Measurements from ENCODE around the gene INPP5E.

INPP5E gene

DNA sequence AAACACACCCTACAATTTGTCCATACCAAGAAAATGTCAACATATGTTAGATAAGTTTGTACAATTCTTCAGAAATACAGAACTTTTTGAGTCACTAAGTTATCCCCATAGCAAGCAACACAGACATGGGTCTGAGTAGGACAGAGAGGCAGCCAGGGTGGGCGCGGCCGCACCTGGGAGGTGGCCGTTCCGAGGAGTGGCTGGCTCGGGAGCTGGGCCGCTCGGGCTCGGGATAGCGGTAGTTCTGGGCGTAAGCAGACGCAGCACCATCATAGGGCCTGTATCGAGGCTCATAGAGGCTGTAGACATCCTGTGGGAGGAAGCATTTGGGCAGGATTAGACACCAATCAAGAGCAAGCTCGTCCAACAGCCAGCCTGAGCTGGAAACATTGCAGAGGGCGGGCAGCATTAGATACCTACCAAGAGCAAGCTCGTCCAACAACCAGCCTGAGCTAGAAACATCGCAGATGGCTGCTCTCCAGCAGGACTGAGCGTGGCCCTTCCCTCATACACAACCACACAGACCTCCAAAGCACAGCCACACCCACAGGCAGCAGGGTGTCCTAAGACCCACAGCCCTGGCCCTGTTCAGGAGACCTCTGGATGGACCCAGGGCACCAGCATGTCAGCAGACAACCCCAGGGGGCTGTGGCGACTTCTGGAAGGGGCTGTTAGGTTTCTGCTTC is 32.3 kb upstream of the INPP5E start:
- H3K9me3 ChIP-seq (ENCODE audit: control extremely low read depth in 1 of 5, control insufficient read depth in 4 of 5, insufficient read depth in 2 of 5, low read depth in 1 of 5, low read length in 4 of 5), result no peaks in the 10 kb centered on the region
- WGBS (ENCODE audit: insufficient coverage), result 91% methylated on average over 19 of the region's 19 CpGs
- no peak overlapping the region for H3K27ac ChIP-seq (ENCODE audit: insufficient read depth in 1 of 2, low read depth in 1 of 2, low read length in 2 of 2, poor library complexity in 1 of 2, severe bottlenecking in 2 of 2)
- no peaks in the 10 kb centered on the region for H3K4me1 ChIP-seq (ENCODE audit: control extremely low read depth in 1 of 4, control insufficient read depth in 4 of 4, insufficient read depth in 4 of 4, low read length in 3 of 4)
- peaks cover 13 to 100% (median 80%) of the 10 kb centered on the region in 4 experiments for H3K36me3 ChIP-seq (ENCODE audit: control insufficient read depth in 4 of 4, insufficient read depth in 4 of 4, low read length in 3 of 4)
- H3K27me3 ChIP-seq (replicated peaks in 2 of 5; ENCODE audit: control insufficient read depth in 4 of 5, insufficient read depth in 5 of 5, low read length in 4 of 5), result no peaks in the 10 kb centered on the region
- ChIA-PET CTCF (interaction anchor here (0.7 to 1.2 kb wide), 3 partner anchors 9 to 159 kb away, joined by 3 to 4 read pairs (median 3); no protein-coding TSS in a partner anchor), POLR2A (interaction anchor here (0.7 kb wide), 1 partner anchor 16 kb away, joined by 4 read pairs; no protein-coding TSS in a partner anchor)
- no peak for DNase-seq
- no peak overlapping the region for H3K4me3 ChIP-seq (ENCODE audit: control insufficient read depth in 1 of 7, extremely low read depth in 1 of 7, insufficient read depth in 4 of 7, low read depth in 2 of 7, low read length in 6 of 7)

DNA sequence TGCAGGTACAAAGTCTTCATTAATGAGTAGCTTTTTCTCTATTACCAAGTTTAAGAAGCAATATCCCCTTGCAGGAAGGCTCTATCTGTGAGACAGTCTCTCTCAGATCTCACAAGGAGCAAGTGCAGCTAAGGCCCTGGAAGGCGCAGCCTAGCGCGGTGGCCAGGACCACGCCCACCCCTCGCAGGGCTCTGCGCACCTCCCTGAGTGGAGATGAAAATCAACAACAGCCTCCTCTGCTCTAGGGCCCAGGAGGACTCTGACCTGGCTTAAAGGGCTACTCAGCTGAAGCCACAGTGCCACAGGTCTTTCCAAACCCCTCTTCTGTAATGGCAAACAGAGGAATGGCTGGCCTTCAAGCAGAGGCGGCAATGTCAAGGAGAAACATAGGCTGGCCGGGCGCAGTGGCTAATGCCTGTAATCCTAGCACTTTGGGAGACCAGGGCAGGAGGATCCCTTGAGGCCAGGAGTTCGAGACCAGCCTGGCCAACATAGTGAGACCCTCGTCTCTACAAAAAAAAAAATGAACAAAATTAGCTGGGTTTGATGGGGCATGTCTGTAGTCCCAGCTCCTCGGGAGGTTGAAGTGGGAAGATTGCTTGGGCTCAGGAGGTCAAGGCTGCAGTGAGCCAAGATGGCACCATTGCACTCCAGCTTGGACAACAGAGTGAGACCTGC is 31.3 kb upstream of the INPP5E start:
- no peak overlapping the region for H3K27ac ChIP-seq (ENCODE audit: insufficient read depth in 1 of 2, low read depth in 1 of 2, low read length in 2 of 2, poor library complexity in 1 of 2, severe bottlenecking in 2 of 2)
- H3K9me3 ChIP-seq (ENCODE audit: control extremely low read depth in 1 of 5, control insufficient read depth in 4 of 5, insufficient read depth in 2 of 5, low read depth in 1 of 5, low read length in 4 of 5), result no peaks in the 10 kb centered on the region
- no peaks in the 10 kb centered on the region for H3K27me3 ChIP-seq (replicated peaks in 2 of 5; ENCODE audit: control insufficient read depth in 4 of 5, insufficient read depth in 5 of 5, low read length in 4 of 5)
- DNase-seq, result no peak
- POLR2A ChIA-PET, result interaction anchor here (0.7 kb wide), 1 partner anchor 17 kb away, joined by 4 read pairs; no protein-coding TSS in a partner anchor
- no peak overlapping the region for H3K4me3 ChIP-seq (ENCODE audit: control insufficient read depth in 1 of 7, extremely low read depth in 1 of 7, insufficient read depth in 4 of 7, low read depth in 2 of 7, low read length in 6 of 7)
- CTCF ChIA-PET, result interaction anchor here (1.6 kb wide), 1 partner anchor 30 kb away, joined by 5 read pairs; no protein-coding TSS in a partner anchor
- 98% methylated on average over 11 of the region's 12 CpGs for WGBS (ENCODE audit: insufficient coverage)
- peaks cover 10 to 100% (median 81%) of the 10 kb centered on the region in 4 experiments for H3K36me3 ChIP-seq (ENCODE audit: control insufficient read depth in 4 of 4, insufficient read depth in 4 of 4, low read length in 3 of 4)
- no peaks in the 10 kb centered on the region for H3K4me1 ChIP-seq (ENCODE audit: control extremely low read depth in 1 of 4, control insufficient read depth in 4 of 4, insufficient read depth in 4 of 4, low read length in 3 of 4)

DNA sequence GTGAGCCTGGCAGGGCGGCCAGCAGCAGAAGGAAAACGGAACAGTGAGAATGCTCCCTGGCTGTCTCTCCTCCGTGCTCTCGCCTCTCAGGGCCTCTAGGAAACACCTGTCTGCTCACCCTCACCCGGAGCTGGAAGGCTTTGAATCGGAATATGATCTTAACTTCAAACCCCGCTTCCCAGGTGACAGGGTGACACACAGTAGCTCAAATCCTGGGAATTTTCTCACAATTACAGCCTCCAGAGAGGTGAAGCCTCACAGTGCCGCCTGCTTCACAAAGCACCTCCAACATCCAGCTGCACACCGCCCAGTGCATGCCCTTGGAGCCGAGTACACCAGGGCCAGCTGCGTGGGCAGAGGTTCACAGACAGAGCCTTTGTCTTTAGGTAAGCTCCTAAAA is 30.7 kb upstream of the INPP5E start:
- ChIA-PET POLR2A (no interaction called here), CTCF (interaction anchor here (1.6 kb wide), 1 partner anchor 29 kb away, joined by 5 read pairs; no protein-coding TSS in a partner anchor)
- Histone ChIP-seq H3K4me3 (ENCODE audit: control insufficient read depth in 1 of 7, extremely low read depth in 1 of 7, insufficient read depth in 4 of 7, low read depth in 2 of 7, low read length in 6 of 7) (no peak overlapping the region), H3K4me1 (ENCODE audit: control extremely low read depth in 1 of 4, control insufficient read depth in 4 of 4, insufficient read depth in 4 of 4, low read length in 3 of 4) (no peaks in the 10 kb centered on the region), H3K27ac (ENCODE audit: insufficient read depth in 1 of 2, low read depth in 1 of 2, low read length in 2 of 2, poor library complexity in 1 of 2, severe bottlenecking in 2 of 2) (no peak overlapping the region), H3K9me3 (ENCODE audit: control extremely low read depth in 1 of 5, control insufficient read depth in 4 of 5, insufficient read depth in 2 of 5, low read depth in 1 of 5, low read length in 4 of 5) (no peaks in the 10 kb centered on the region), H3K36me3 (ENCODE audit: control insufficient read depth in 4 of 4, insufficient read depth in 4 of 4, low read length in 3 of 4) (peaks cover 16 to 100% (median 81%) of the 10 kb centered on the region in 4 experiments), H3K27me3 (replicated peaks in 2 of 5; ENCODE audit: control insufficient read depth in 4 of 5, insufficient read depth in 5 of 5, low read length in 4 of 5) (no peaks in the 10 kb centered on the region)
- DNase-seq, result no peak
- WGBS (ENCODE audit: insufficient coverage), result 97% methylated on average over 11 of the region's 11 CpGs

DNA sequence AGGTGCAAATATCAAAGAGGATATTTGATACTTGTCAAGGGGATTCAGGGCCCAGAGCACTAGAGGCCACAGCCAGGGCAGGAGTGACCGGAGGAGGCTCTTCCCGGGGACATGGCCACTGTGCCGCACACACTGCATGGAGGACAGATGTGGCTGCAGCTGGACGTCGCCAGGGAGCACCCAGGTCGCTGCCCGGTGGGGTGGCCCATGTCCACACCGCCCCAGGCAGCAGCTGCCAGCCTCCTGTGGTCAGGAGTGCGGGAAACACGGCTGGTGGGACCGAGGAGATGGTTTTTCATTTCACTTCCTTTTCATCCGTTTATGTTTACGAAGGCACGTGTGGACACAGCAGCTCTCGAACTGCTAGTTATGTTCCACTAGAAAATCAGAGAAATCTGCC is 28.1 kb upstream of the INPP5E start:
- no peak for DNase-seq
- CTCF ChIA-PET, result interaction anchor here (1.0 to 1.5 kb wide), 2 partner anchors 21 to 27 kb away, joined by 3 to 4 read pairs; no protein-coding TSS in a partner anchor
- no peak overlapping the region for H3K4me3 ChIP-seq (ENCODE audit: control insufficient read depth in 1 of 7, extremely low read depth in 1 of 7, insufficient read depth in 4 of 7, low read depth in 2 of 7, low read length in 6 of 7)
- no peaks in the 10 kb centered on the region for H3K9me3 ChIP-seq (ENCODE audit: control extremely low read depth in 1 of 5, control insufficient read depth in 4 of 5, insufficient read depth in 2 of 5, low read depth in 1 of 5, low read length in 4 of 5)
- no peaks in the 10 kb centered on the region for H3K27me3 ChIP-seq (replicated peaks in 2 of 5; ENCODE audit: control insufficient read depth in 4 of 5, insufficient read depth in 5 of 5, low read length in 4 of 5)
- no peak overlapping the region for H3K27ac ChIP-seq (ENCODE audit: insufficient read depth in 1 of 2, low read depth in 1 of 2, low read length in 2 of 2, poor library complexity in 1 of 2, severe bottlenecking in 2 of 2)
- POLR2A ChIA-PET, result interaction anchor here (1.1 kb wide), 1 partner anchor 10 kb away, joined by 7 read pairs; no protein-coding TSS in a partner anchor
- WGBS (ENCODE audit: insufficient coverage), result 98% methylated on average over 13 of the region's 15 CpGs
- H3K4me1 ChIP-seq (ENCODE audit: control extremely low read depth in 1 of 4, control insufficient read depth in 4 of 4, insufficient read depth in 4 of 4, low read length in 3 of 4), result no peaks in the 10 kb centered on the region
- H3K36me3 ChIP-seq (ENCODE audit: control insufficient read depth in 4 of 4, insufficient read depth in 4 of 4, low read length in 3 of 4), result peaks cover 19 to 98% (median 76%) of the 10 kb centered on the region in 4 experiments

DNA sequence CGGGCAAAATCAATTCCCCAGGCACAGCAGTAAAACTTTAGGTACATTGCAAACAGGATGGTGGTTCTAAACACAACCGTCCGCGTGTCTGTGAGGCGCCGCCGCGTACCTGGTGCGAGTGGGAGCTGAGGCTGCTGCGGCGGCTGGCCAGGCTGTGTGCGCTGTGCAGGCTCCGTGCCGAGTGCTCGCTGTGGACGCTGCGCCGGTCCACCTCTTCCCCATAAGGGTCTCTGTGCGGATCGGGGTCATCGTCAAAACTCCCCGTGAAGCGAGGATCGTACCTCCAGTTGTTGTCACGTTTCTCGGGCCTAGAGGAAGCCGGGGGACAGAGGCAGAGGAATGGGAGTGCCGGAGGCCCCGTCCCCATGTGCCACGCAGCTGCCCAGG is 26.5 kb upstream of the INPP5E start:
- no peak overlapping the region for H3K4me3 ChIP-seq (ENCODE audit: control insufficient read depth in 1 of 7, extremely low read depth in 1 of 7, insufficient read depth in 4 of 7, low read depth in 2 of 7, low read length in 6 of 7)
- POLR2A ChIA-PET, result no interaction called here
- H3K36me3 ChIP-seq (ENCODE audit: control insufficient read depth in 4 of 4, insufficient read depth in 4 of 4, low read length in 3 of 4), result peaks cover 22 to 98% (median 76%) of the 10 kb centered on the region in 4 experiments
- DNase-seq, result no peak
- H3K27ac ChIP-seq (ENCODE audit: insufficient read depth in 1 of 2, low read depth in 1 of 2, low read length in 2 of 2, poor library complexity in 1 of 2, severe bottlenecking in 2 of 2), result no peak overlapping the region
- over 99% methylated on average over 29 of the region's 30 CpGs for WGBS (ENCODE audit: insufficient coverage)
- no peaks in the 10 kb centered on the region for H3K27me3 ChIP-seq (replicated peaks in 2 of 5; ENCODE audit: control insufficient read depth in 4 of 5, insufficient read depth in 5 of 5, low read length in 4 of 5)
- CTCF ChIA-PET, result interaction anchor here (1.0 kb wide), 1 partner anchor 20 kb away, joined by 4 read pairs; no protein-coding TSS in a partner anchor
- H3K9me3 ChIP-seq (ENCODE audit: control extremely low read depth in 1 of 5, control insufficient read depth in 4 of 5, insufficient read depth in 2 of 5, low read depth in 1 of 5, low read length in 4 of 5), result no peaks in the 10 kb centered on the region
- no peaks in the 10 kb centered on the region for H3K4me1 ChIP-seq (ENCODE audit: control extremely low read depth in 1 of 4, control insufficient read depth in 4 of 4, insufficient read depth in 4 of 4, low read length in 3 of 4)

DNA sequence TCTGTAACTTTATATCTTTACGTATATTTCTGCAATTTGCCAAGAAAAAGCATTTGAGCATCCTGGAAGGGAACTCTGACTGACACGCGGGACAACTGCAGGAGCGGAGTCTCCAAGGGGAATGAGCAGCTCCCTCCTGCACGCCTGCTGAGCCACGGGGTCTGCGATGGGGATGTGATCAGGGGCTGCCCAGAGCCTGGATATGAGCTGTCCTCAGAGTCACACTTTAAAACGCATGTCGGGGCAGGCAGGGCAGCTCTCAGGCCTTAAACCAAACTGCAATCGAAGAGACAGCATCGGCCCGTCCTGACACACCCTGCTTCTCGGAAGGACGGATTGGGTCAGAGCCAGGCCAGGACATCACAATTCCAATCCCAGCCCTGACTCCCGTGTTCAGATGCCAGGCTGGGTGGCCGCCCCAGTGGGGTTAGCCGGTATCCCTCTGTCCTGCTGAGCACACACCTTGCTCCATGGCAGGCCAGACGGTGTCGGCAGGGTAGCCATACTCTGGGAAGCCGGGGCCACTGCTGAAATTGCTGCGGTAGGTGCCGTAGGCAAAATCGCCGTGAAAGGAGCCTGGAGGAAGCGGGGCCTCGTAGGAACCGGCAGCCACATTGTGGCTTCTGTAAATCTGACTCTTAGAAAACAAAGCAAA is 26.0 kb upstream of the INPP5E start:
- peaks cover 22 to 98% (median 74%) of the 10 kb centered on the region in 4 experiments for H3K36me3 ChIP-seq (ENCODE audit: control insufficient read depth in 4 of 4, insufficient read depth in 4 of 4, low read length in 3 of 4)
- H3K9me3 ChIP-seq (ENCODE audit: control extremely low read depth in 1 of 5, control insufficient read depth in 4 of 5, insufficient read depth in 2 of 5, low read depth in 1 of 5, low read length in 4 of 5), result no peaks in the 10 kb centered on the region
- H3K4me1 ChIP-seq (ENCODE audit: control extremely low read depth in 1 of 4, control insufficient read depth in 4 of 4, insufficient read depth in 4 of 4, low read length in 3 of 4), result no peaks in the 10 kb centered on the region
- no peak for DNase-seq
- H3K4me3 ChIP-seq (ENCODE audit: control insufficient read depth in 1 of 7, extremely low read depth in 1 of 7, insufficient read depth in 4 of 7, low read depth in 2 of 7, low read length in 6 of 7), result no peak overlapping the region
- POLR2A ChIA-PET, result no interaction called here
- WGBS (ENCODE audit: insufficient coverage), result 98% methylated on average over 27 of the region's 27 CpGs
- no peaks in the 10 kb centered on the region for H3K27me3 ChIP-seq (replicated peaks in 2 of 5; ENCODE audit: control insufficient read depth in 4 of 5, insufficient read depth in 5 of 5, low read length in 4 of 5)
- CTCF ChIA-PET, result no interaction called here
- no peak overlapping the region for H3K27ac ChIP-seq (ENCODE audit: insufficient read depth in 1 of 2, low read depth in 1 of 2, low read length in 2 of 2, poor library complexity in 1 of 2, severe bottlenecking in 2 of 2)

Measured in common myeloid progenitor, CD34-positive (primary cell).